Natural killer cell (primary cell): ENCODE measurements around the gene SLCO3A1. TPM values are rescaled to one million over a fixed set of nuclear protein-coding genes. Genes with fewer than 3 reads are reported as not detected.
A peak's percentile ranks its signal among the peaks of the same experiment; 100 is the strongest.

ENCODE experiments used
- ATAC-seq, 3 donors: fragments of 150-1000 bp in 2 of 3; fragments of 200-7000 bp in 1 of 3; cut with Tn5 transposase; 1 replicate in 1 of 3; 2 replicates in 2 of 3; pipeline ENCODE4 v1.10.0; 2021; ENCODE audit warnings: mild to moderate bottlenecking in 2 of 3, moderate library complexity in 2 of 3
- DNase-seq, 2 donors: peaks; one replicate each; pipeline versions ENCODE4 v3.0.0 to v3.0.0-alpha.2; 2013 to 2021; ENCODE audit warnings: mixed read lengths in 1 of 2
- H3K27ac ChIP-seq: one replicate; pipeline ENCODE4 v1.5.1; 2013; ENCODE audit warnings: mild to moderate bottlenecking, low read length
- H3K27me3 ChIP-seq: one replicate; pipeline ENCODE4 v1.6.1; 2013; ENCODE audit warnings: low read length; ENCODE audit not compliant: control insufficient read depth, insufficient read depth
- H3K36me3 ChIP-seq: one replicate; pipeline ENCODE4 v1.6.1; 2013; ENCODE audit warnings: low read length; ENCODE audit not compliant: control insufficient read depth, insufficient read depth
- H3K4me1 ChIP-seq: one replicate; pipeline ENCODE4 v1.6.1; 2013; ENCODE audit warnings: low read length; ENCODE audit not compliant: control insufficient read depth, insufficient read depth
- H3K4me3 ChIP-seq: one replicate; pipeline ENCODE4 v1.5.1; 2013; ENCODE audit warnings: low read length
- H3K9me3 ChIP-seq: one replicate; pipeline ENCODE4 v1.6.1; 2013; ENCODE audit warnings: low read length; ENCODE audit not compliant: control insufficient read depth, insufficient read depth
- H3K27ac Mint-ChIP-seq, 2 donors: one replicate each; pipeline ENCODE4 v1.8.0; 2022; ENCODE audit warnings: mild to moderate bottlenecking in 2 of 2, mixed read lengths in 2 of 2, moderate library complexity in 1 of 2
- H3K27me3 Mint-ChIP-seq, 2 donors: one replicate each; pipeline ENCODE4 v1.8.0; 2022; ENCODE audit warnings: low read depth in 2 of 2, mixed read lengths in 2 of 2
- H3K36me3 Mint-ChIP-seq: one replicate; pipeline ENCODE4 v1.8.0; 2022; ENCODE audit warnings: mixed read lengths
- H3K4me1 Mint-ChIP-seq, 2 donors: one replicate each; pipeline ENCODE4 v1.8.0; 2022; ENCODE audit warnings: mixed read lengths in 2 of 2
- H3K4me3 Mint-ChIP-seq: one replicate; pipeline ENCODE4 v1.8.0; 2022; ENCODE audit warnings: mild to moderate bottlenecking, moderate library complexity, mixed read lengths
- H3K9me3 Mint-ChIP-seq, 2 donors: one replicate each; pipeline ENCODE4 v1.8.0; 2022; ENCODE audit warnings: mixed read lengths in 2 of 2
- CTCF ChIP-seq: fragments of 200-600 bp; IDR thresholded peaks from one replicate; pipeline ENCODE4 v1.8.0; 2022; ENCODE audit warnings: antibody characterized with exemption
- WGBS: methylation state at CpG from one replicate; pipeline ENCODE4 v1.1.7; 2013; ENCODE audit warnings: missing lambda C conversion rate; ENCODE audit not compliant: insufficient coverage; 5-methylcytosine and 5-hydroxymethylcytosine counted together
- intact Hi-C: fragments of 100-400 bp; cut with micrococcal nuclease; formaldehyde crosslinking; loops from one replicate; pipeline ENCODE4 v1.14.2; 2022
- total RNA-seq, 4 donors: library from RNA; stranded (reverse); fragments of 120-200 nt in 1 of 4; gene quantifications; one replicate each; pipeline versions ENCODE4 v1.2.3 to v1.2.4, GENCODE V29; 2013 to 2022

SLCO3A1 gene
- total RNA-seq, 3 donors from 2014 or later (not counting 1 experiment from before 2014, with no cell fraction given): 48.5 to 73.5 (median 68.8) TPM

GRCh38 chr15:91915576-91915975, 62.1 kb downstream of the SLCO3A1 start:
- Mint-ChIP-seq H3K4me3 (no peak overlapping the region), H3K27ac (peak overlapping the region in 1 of 2 donors; percentile 69), H3K36me3 (peaks cover 6% of the 10 kb centered on the region), H3K27me3 (no peaks in the 10 kb centered on the region), H3K9me3 (no peaks in the 10 kb centered on the region), H3K4me1 (peaks cover 65 to 74% of the 10 kb centered on the region in 2 donors)
- H3K27me3 ChIP-seq: no peaks in the 10 kb centered on the region
- no peak overlapping the region for H3K4me3 ChIP-seq
- TF ChIP-seq CTCF: no peak
- intact Hi-C loops: no loop called here
- ATAC-seq: no peak
- peaks cover under 1% of the 10 kb centered on the region for H3K4me1 ChIP-seq
- no peak overlapping the region for H3K27ac ChIP-seq
- no peaks in the 10 kb centered on the region for H3K9me3 ChIP-seq
- whole genome bisulfite sequencing: 95% methylated on average over 10 of the region's 10 CpGs
- DNase-seq: no peak
- H3K36me3 ChIP-seq: peaks cover 6% of the 10 kb centered on the region

GRCh38 chr15:91916051-91916450, 62.5 kb downstream of the SLCO3A1 start:
- Histone ChIP-seq H3K27ac (no peak overlapping the region), H3K27me3 (no peaks in the 10 kb centered on the region), H3K4me1 (peaks cover 5% of the 10 kb centered on the region), H3K36me3 (peaks cover 6% of the 10 kb centered on the region), H3K4me3 (no peak overlapping the region), H3K9me3 (no peaks in the 10 kb centered on the region)
- Mint-ChIP-seq H3K9me3 (no peaks in the 10 kb centered on the region), H3K27me3 (no peaks in the 10 kb centered on the region), H3K4me1 (peaks cover 65 to 74% of the 10 kb centered on the region in 2 donors), H3K27ac (no peak overlapping the region), H3K4me3 (no peak overlapping the region), H3K36me3 (peaks cover 6% of the 10 kb centered on the region)
- ATAC-seq (no peak), DNase-seq (no peak)
- 97% methylated on average over 48 of the region's 48 CpGs for WGBS
- intact Hi-C loops: no loop called here
- no peak for TF ChIP-seq CTCF

- TF ChIP-seq CTCF: no peak
- H3K4me3 ChIP-seq: no peak overlapping the region
- Mint-ChIP-seq H3K4me3 (no peak overlapping the region), H3K36me3 (peaks cover 6% of the 10 kb centered on the region), H3K27ac (peak overlapping the region; percentile 40 to 41), H3K27me3 (no peaks in the 10 kb centered on the region), H3K4me1 (peaks cover 66 to 74% of the 10 kb centered on the region in 2 donors), H3K9me3 (no peaks in the 10 kb centered on the region)
- intact Hi-C loops: no loop called here
- H3K36me3 ChIP-seq: peaks cover 6% of the 10 kb centered on the region
- ATAC-seq: no peak
- DNase-seq: no peak
- no peak overlapping the region for H3K27ac ChIP-seq
- H3K4me1 ChIP-seq: peaks cover 12% of the 10 kb centered on the region
- no peaks in the 10 kb centered on the region for H3K27me3 ChIP-seq
- no peaks in the 10 kb centered on the region for H3K9me3 ChIP-seq
- WGBS: 95% methylated on average over 4 of the region's 4 CpGs
These were observed 64.3 kb downstream of the SLCO3A1 start for GRCh38 chr15:91917686-91918360.
